HepG2 (cell line): ENCODE data around the gene CRIP1. TPM values are rescaled to one million over a fixed set of nuclear protein-coding genes. Genes with fewer than 3 reads are reported as not detected.

Experiments used
- AGO2 ChIP-seq: fragments of 200-400 bp; formaldehyde crosslinking; optimal IDR thresholded peaks from 2 replicates; pipeline ENCODE3; 2017; ENCODE audit warnings: mild to moderate bottlenecking, low read depth, low read length, moderate library complexity
- AKAP8 ChIP-seq: sonication (generic); formaldehyde crosslinking; IDR thresholded peaks from 2 replicates; pipeline ENCODE4 v1.5.1; 2020; ENCODE audit warnings: mild to moderate bottlenecking, missing genetic modification reagents
- CCDC6 ChIP-seq: sonication (generic); formaldehyde crosslinking; IDR thresholded peaks from 2 replicates; pipeline ENCODE4 v1.8.1; 2022; ENCODE audit warnings: mild to moderate bottlenecking, missing genetic modification reagents, moderate library complexity
- DPF2 ChIP-seq: sonication (generic); formaldehyde crosslinking; IDR thresholded peaks from 2 replicates; pipeline ENCODE4 v1.4.0; 2020; ENCODE audit warnings: mild to moderate bottlenecking, low read depth, missing genetic modification reagents, borderline replicate concordance
- FOSL1 ChIP-seq: sonication (generic); formaldehyde crosslinking; IDR thresholded peaks from 2 replicates; pipeline ENCODE4 v1.9.0; 2021; ENCODE audit warnings: missing genetic modification reagents, borderline replicate concordance
- NFIB ChIP-seq: sonication (generic); formaldehyde crosslinking; IDR thresholded peaks from 2 replicates; pipeline ENCODE4 v1.9.0; 2021; ENCODE audit warnings: missing genetic modification reagents, mild to moderate bottlenecking, borderline replicate concordance
- PCBP1 ChIP-seq: fragments of 200-400 bp; formaldehyde crosslinking; IDR thresholded peaks from 2 replicates; pipeline ENCODE4 v1.6.1; 2017; ENCODE audit warnings: mild to moderate bottlenecking, low read depth, low read length, borderline replicate concordance
- RORA ChIP-seq: sonication (generic); formaldehyde crosslinking; IDR thresholded peaks from 2 replicates; pipeline ENCODE4 v1.5.0; 2020; ENCODE audit warnings: mild to moderate bottlenecking, missing genetic modification reagents, moderate library complexity
- ZBTB7A ChIP-seq: sonication (generic); formaldehyde crosslinking; IDR thresholded peaks from 2 replicates; pipeline ENCODE4 v1.8.0; 2022; ENCODE audit warnings: mild to moderate bottlenecking, missing genetic modification reagents
- ZNF331 ChIP-seq: sonication (generic); formaldehyde crosslinking; IDR thresholded peaks from 2 replicates; pipeline ENCODE4 v1.4.0; 2020; ENCODE audit warnings: missing genetic modification reagents
- ZNF530 ChIP-seq: sonication (generic); formaldehyde crosslinking; IDR thresholded peaks from 2 replicates; pipeline ENCODE4 v1.5.0; 2020; ENCODE audit warnings: low read depth, mild to moderate bottlenecking, missing genetic modification reagents
- ZNF550 ChIP-seq: sonication (generic); formaldehyde crosslinking; IDR thresholded peaks from 2 replicates; pipeline ENCODE4 v1.4.0; 2020; ENCODE audit warnings: mild to moderate bottlenecking, missing genetic modification reagents, borderline replicate concordance
- ZNF552 ChIP-seq: sonication (generic); formaldehyde crosslinking; IDR thresholded peaks from 2 replicates; pipeline ENCODE4 v1.9.0; 2022; ENCODE audit warnings: missing genetic modification reagents, mild to moderate bottlenecking, borderline replicate concordance
- ZNF562 ChIP-seq: sonication (generic); formaldehyde crosslinking; IDR thresholded peaks from 2 replicates; pipeline ENCODE4 v1.8.0; 2022; ENCODE audit warnings: missing genetic modification reagents, borderline replicate concordance
- ZNF572 ChIP-seq: sonication (generic); formaldehyde crosslinking; IDR thresholded peaks from 2 replicates; pipeline ENCODE4 v1.5.1; 2020; ENCODE audit warnings: mild to moderate bottlenecking, missing genetic modification reagents
- polyA plus RNA-seq, 8 experiments: library from polyadenylated mRNA; depleted of rRNA in 3 of 8; stranded (reverse) in 7 of 8; unstranded in 1 of 8; fragments of >200 nt; fragmentation: Illumina TruSeq in 4 of 8; extraction: Trizol in 4 of 8; gene quantifications; 2 replicates each; pipeline versions ENCODE4 v1.2.1 to v1.2.3, GENCODE V29; 2011 to 2016; ENCODE audit warnings: low read depth in 4 of 8, missing spikeins in 1 of 8, mixed read lengths in 1 of 8; ENCODE audit not compliant: insufficient read depth in 1 of 8
- total RNA-seq, 5 experiments: library from RNA; depleted of rRNA; stranded (reverse); fragments of >200 nt; fragmentation: Illumina TruSeq; extraction: Trizol; gene quantifications; 2 replicates each; pipeline ENCODE4 v1.2.3, GENCODE V29; 2016; ENCODE audit warnings: low read depth in 1 of 5
- TF ChIP-seq, protein P1 (sequence below): sonication (generic); formaldehyde crosslinking; IDR thresholded peaks from 2 replicates; pipeline ENCODE4 v1.4.0; 2020; ENCODE audit warnings: mild to moderate bottlenecking, missing genetic modification reagents
- TF ChIP-seq, protein P2 (sequence below): sonication (generic); formaldehyde crosslinking; IDR thresholded peaks from 2 replicates; pipeline ENCODE4 v1.9.0; 2022; ENCODE audit warnings: low read depth, missing genetic modification reagents
- TF ChIP-seq, protein P3 (sequence below): sonication (generic); formaldehyde crosslinking; IDR thresholded peaks from 2 replicates; pipeline ENCODE4 v1.8.1; 2022; ENCODE audit warnings: mild to moderate bottlenecking, missing genetic modification reagents

CRIP1 gene
- total and polyA plus RNA-seq, 2 of the 13 experiments (the other 11 are each of a cell fraction or from before 2014, with no cell fraction given): 53.9 to 59.5 TPM

DNA sequence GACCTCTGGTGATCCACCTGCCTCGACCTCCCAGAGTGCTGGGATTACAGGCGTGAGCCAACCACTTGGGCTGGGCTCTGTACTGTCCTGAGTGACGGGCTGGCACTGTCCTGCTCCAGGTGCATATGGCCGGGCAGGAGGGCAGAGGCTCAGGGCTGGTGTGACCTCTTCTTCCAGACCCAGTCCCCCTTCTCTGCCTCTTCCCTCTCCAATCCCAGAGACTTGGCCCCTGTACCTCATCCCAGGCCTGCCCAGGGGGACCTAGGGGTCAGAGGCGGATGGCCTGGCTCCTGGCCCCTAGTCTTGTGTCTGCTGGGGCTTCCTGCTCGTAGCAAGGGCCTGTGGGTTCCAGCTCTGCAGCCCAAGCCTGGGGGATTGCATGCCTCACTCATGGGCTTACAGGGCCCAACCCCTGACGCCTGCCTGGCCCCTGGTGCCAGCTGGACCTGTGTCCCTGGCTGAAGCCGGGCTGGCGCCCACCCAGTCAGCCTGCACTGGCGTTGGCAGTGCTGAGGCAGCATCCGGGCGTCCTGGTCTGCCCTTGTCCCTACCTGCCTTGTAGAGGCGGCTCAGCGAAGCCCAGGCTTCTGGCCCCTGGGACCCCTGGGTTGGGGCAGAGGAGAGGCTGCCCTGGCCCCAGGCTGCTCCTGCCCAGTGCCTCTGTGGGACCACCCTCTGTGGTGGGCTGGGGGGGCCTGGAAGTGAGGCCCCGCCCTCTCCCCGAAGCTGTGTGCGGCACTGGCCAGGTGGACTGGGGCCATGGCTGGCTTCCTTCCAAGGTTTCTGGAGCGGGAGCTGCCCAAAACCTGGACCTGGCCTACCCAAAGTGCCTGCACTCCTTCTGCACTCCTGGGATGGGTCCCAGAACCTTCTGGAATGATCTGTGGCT, 8.7 kb downstream of the CRIP1 start (continued):
- no peak for TF ChIP-seq ZNF530 (CRISPR knock-in tag)
- TF ChIP-seq, protein P1, sequence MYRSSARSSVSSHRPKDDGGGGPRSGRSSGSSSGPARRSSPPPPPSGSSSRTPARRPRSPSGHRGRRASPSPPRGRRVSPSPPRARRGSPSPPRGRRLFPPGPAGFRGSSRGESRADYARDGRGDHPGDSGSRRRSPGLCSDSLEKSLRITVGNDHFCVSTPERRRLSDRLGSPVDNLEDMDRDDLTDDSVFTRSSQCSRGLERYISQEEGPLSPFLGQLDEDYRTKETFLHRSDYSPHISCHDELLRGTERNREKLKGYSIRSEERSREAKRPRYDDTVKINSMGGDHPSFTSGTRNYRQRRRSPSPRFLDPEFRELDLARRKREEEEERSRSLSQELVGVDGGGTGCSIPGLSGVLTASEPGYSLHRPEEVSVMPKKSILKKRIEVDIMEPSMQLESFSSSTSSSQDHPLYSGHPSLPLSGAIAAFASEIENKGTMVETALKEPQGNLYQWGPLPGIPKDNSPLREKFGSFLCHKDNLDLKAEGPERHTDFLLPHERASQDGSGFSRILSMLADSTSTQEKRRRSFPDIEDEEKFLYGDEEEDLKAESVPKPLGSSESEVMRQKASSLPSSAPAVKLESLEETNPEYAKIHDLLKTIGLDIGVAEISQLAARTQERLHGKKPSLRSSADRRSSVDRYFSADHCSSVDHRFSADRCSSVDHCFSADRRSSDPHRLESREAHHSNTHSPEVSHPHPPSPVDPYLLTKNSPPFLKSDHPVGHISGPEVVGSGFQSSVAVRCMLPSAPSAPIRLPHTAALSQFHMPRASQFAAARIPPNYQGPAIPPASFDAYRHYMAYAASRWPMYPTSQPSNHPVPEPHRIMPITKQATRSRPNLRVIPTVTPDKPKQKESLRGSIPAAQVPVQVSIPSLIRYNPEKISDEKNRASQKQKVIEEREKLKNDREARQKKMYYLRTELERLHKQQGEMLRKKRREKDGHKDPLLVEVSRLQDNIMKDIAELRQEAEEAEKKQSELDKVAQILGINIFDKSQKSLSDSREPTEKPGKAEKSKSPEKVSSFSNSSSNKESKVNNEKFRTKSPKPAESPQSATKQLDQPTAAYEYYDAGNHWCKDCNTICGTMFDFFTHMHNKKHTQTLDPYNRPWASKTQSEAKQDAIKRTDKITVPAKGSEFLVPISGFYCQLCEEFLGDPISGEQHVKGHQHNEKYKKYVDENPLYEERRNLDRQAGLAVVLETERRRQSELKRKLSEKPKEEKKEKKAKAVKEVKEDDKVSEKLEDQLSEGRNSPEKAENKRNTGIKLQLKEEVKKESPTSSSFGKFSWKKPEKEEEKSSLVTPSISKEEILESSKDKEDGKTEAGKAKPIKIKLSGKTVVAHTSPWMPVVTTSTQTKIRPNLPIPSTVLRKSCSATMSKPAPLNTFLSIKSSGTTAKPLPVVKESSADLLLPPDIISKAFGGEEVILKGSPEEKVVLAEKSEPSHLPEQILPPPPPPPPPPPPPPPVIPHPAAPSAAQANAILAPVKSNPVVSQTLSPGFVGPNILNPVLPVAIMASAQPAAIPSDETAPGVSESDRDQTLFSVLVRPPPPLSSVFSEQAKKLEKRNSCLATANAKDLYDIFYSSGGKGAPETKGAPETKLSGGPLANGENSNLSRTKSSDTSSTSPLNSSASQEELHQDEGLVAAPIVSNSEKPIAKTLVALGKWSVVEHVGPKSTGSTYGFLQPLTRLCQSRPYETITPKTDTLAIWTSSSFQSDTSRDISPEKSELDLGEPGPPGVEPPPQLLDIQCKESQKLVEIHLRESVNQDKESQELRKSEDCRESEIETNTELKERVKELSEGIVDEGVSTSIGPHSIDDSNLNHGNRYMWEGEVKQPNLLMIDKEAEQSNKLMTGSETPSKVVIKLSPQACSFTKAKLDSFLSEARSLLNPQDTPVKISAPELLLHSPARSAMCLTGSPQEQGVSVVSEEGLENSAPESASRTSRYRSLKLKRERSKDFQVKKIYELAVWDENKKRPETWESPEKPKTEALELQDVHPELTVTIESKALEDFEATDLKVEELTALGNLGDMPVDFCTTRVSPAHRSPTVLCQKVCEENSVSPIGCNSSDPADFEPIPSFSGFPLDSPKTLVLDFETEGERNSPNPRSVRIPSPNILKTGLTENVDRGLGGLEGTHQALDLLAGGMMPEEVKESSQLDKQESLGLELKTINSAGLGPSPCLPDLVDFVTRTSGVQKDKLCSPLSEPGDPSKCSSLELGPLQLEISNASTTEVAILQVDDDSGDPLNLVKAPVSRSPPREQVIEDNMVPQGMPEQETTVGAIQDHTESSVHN (CRISPR knock-in tag): no peak
- no peak for TF ChIP-seq ZNF331 (CRISPR knock-in tag)
- TF ChIP-seq, protein P2, sequence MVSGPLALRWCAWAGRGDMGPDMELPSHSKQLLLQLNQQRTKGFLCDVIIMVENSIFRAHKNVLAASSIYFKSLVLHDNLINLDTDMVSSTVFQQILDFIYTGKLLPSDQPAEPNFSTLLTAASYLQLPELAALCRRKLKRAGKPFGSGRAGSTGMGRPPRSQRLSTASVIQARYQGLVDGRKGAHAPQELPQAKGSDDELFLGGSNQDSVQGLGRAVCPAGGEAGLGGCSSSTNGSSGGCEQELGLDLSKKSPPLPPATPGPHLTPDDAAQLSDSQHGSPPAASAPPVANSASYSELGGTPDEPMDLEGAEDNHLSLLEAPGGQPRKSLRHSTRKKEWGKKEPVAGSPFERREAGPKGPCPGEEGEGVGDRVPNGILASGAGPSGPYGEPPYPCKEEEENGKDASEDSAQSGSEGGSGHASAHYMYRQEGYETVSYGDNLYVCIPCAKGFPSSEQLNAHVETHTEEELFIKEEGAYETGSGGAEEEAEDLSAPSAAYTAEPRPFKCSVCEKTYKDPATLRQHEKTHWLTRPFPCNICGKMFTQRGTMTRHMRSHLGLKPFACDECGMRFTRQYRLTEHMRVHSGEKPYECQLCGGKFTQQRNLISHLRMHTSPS (CRISPR knock-in tag): no peak
- no peak for TF ChIP-seq DPF2 (CRISPR knock-in tag)
- TF ChIP-seq, protein P3, sequence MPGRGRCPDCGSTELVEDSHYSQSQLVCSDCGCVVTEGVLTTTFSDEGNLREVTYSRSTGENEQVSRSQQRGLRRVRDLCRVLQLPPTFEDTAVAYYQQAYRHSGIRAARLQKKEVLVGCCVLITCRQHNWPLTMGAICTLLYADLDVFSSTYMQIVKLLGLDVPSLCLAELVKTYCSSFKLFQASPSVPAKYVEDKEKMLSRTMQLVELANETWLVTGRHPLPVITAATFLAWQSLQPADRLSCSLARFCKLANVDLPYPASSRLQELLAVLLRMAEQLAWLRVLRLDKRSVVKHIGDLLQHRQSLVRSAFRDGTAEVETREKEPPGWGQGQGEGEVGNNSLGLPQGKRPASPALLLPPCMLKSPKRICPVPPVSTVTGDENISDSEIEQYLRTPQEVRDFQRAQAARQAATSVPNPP (CRISPR knock-in tag): no peak
- TF ChIP-seq FOSL1: no peak
- TF ChIP-seq ZNF552 (CRISPR knock-in tag): 0 out of 2 replicates have a peak, but pooled peaks have one; percentile 30
- no peak for TF ChIP-seq NFIB
- no peak for TF ChIP-seq RORA (CRISPR knock-in tag)
- peak; percentile 87; the same call in 1 of the 2 replicates for TF ChIP-seq AKAP8 (CRISPR knock-in tag)
- no peak for TF ChIP-seq ZNF550 (CRISPR knock-in tag)
- TF ChIP-seq ZNF572 (CRISPR knock-in tag): no peak
- no peak for TF ChIP-seq ZBTB7A (CRISPR knock-in tag)
- peak; percentile 83 for TF ChIP-seq AGO2
- TF ChIP-seq CCDC6 (CRISPR knock-in tag): no peak
- no peak for TF ChIP-seq ZNF562 (CRISPR knock-in tag)
- no peak for TF ChIP-seq PCBP1
